SK-N-SH treated with all-trans-retinoic acid at 6 μM for 48 hours (cell line): ENCODE results near the gene CLDN5.

Source experiments
- ATAC-seq: fragments of 200-7000 bp; cut with Tn5 transposase; 3 replicates; pipeline ENCODE4 v1.9.1; 2020; ENCODE audit warnings: mild to moderate bottlenecking, moderate library complexity
- BACH2 ChIP-seq: fragments of 250-450 bp; sonication (Bioruptor Pico); IDR thresholded peaks from 2 replicates; pipeline ENCODE4 v1.9.0; 2021; ENCODE audit warnings: mild to moderate bottlenecking, borderline replicate concordance
- CSDC2 ChIP-seq: fragments of 250-450 bp; sonication (Bioruptor Pico); IDR thresholded peaks from 2 replicates; pipeline ENCODE4 v1.5.0; 2020; ENCODE audit warnings: mild to moderate bottlenecking, moderate library complexity
- ESRRG ChIP-seq: fragments of 250-450 bp; sonication (Bioruptor Pico); IDR thresholded peaks from 2 replicates; pipeline ENCODE4 v1.6.1; 2021; ENCODE audit warnings: mild to moderate bottlenecking
- GLIS3 ChIP-seq: fragments of 250-450 bp; sonication (Bioruptor Pico); IDR thresholded peaks from 2 replicates; pipeline ENCODE4 v1.5.0; 2020; ENCODE audit warnings: mild to moderate bottlenecking, moderate library complexity
- ISL1 ChIP-seq: fragments of 250-450 bp; sonication (Bioruptor Pico); IDR thresholded peaks from 2 replicates; pipeline ENCODE4 v2.1.2; 2022; ENCODE audit warnings: mild to moderate bottlenecking, moderate library complexity
- OSR1 ChIP-seq: fragments of 250-450 bp; sonication (Bioruptor Pico); IDR thresholded peaks from 2 replicates; pipeline ENCODE4 v1.8.0; 2022; ENCODE audit warnings: moderate library complexity, mild to moderate bottlenecking, inconsistent platforms
- PPARA ChIP-seq: fragments of 250-450 bp; sonication (Bioruptor Pico); IDR thresholded peaks from 2 replicates; pipeline ENCODE4 v1.5.0; 2020; ENCODE audit warnings: mild to moderate bottlenecking, borderline replicate concordance
- RARB ChIP-seq: fragments of 250-450 bp; sonication (Bioruptor Pico); IDR thresholded peaks from 2 replicates; pipeline ENCODE4 v1.8.0; 2021; ENCODE audit warnings: mild to moderate bottlenecking, moderate library complexity
- SNAI2 ChIP-seq: fragments of 250-450 bp; sonication (Bioruptor Pico); IDR thresholded peaks from 2 replicates; pipeline ENCODE4 v1.5.0; 2020; ENCODE audit warnings: mild to moderate bottlenecking, moderate library complexity
- TCF4 ChIP-seq: fragments of 250-450 bp; sonication (Bioruptor Pico); IDR thresholded peaks from 2 replicates; pipeline ENCODE4 v1.8.0; 2021; ENCODE audit warnings: mild to moderate bottlenecking, moderate library complexity, borderline replicate concordance
- TOX ChIP-seq: fragments of 250-450 bp; sonication (Bioruptor Pico); IDR thresholded peaks from 2 replicates; pipeline ENCODE4 v1.8.0; 2021; ENCODE audit warnings: mild to moderate bottlenecking, moderate library complexity, borderline replicate concordance
- ZC3H10 ChIP-seq: fragments of 250-450 bp; sonication (Bioruptor Pico); IDR thresholded peaks from 2 replicates; pipeline ENCODE4 v1.5.1; 2021; ENCODE audit warnings: mild to moderate bottlenecking, moderate library complexity
- ZFP3 ChIP-seq: fragments of 250-450 bp; sonication (Bioruptor Pico); IDR thresholded peaks from 2 replicates; pipeline ENCODE4 v1.5.0; 2020; ENCODE audit warnings: mild to moderate bottlenecking, moderate library complexity
- ZFP30 ChIP-seq: fragments of 450-650 bp; formaldehyde crosslinking; IDR thresholded peaks from 2 replicates; pipeline ENCODE4 v1.5.0; 2022; ENCODE audit warnings: mild to moderate bottlenecking, moderate library complexity
- ZNF565 ChIP-seq: fragments of 450-650 bp; formaldehyde crosslinking; conservative IDR thresholded peaks from 2 replicates; pipeline ENCODE4 v1.5.0; 2020; ENCODE audit warnings: low read depth, mild to moderate bottlenecking, moderate library complexity
- ZNF70 ChIP-seq: fragments of 450-650 bp; formaldehyde crosslinking; IDR thresholded peaks from 2 replicates; pipeline ENCODE4 v1.5.0; 2020; ENCODE audit warnings: mild to moderate bottlenecking, moderate library complexity
- ZNF8 ChIP-seq: fragments of 450-650 bp; formaldehyde crosslinking; IDR thresholded peaks from 2 replicates; pipeline ENCODE4 v1.5.0; 2020; ENCODE audit warnings: mild to moderate bottlenecking, moderate library complexity
- TF ChIP-seq, protein P1 (sequence below): fragments of 250-450 bp; sonication (Bioruptor Pico); IDR thresholded peaks from 2 replicates; pipeline ENCODE4 v1.8.0; 2020; ENCODE audit warnings: mild to moderate bottlenecking, moderate library complexity, borderline replicate concordance
- TF ChIP-seq, protein P2 (sequence below): fragments of 250-450 bp; sonication (Bioruptor Pico); IDR thresholded peaks from 2 replicates; pipeline ENCODE4 v1.5.0; 2020; ENCODE audit warnings: mild to moderate bottlenecking, moderate library complexity
- TF ChIP-seq, protein P3 (sequence below): fragments of 250-450 bp; sonication (Bioruptor Pico); IDR thresholded peaks from 2 replicates; pipeline ENCODE4 v1.5.1; 2021; ENCODE audit warnings: mild to moderate bottlenecking, moderate library complexity
- TF ChIP-seq, protein P4 (sequence below): fragments of 250-450 bp; sonication (Bioruptor Pico); IDR thresholded peaks from 2 replicates; pipeline ENCODE4 v1.8.0; 2021; ENCODE audit warnings: low read depth, mild to moderate bottlenecking, moderate library complexity, borderline replicate concordance

CLDN5 gene

DNA sequence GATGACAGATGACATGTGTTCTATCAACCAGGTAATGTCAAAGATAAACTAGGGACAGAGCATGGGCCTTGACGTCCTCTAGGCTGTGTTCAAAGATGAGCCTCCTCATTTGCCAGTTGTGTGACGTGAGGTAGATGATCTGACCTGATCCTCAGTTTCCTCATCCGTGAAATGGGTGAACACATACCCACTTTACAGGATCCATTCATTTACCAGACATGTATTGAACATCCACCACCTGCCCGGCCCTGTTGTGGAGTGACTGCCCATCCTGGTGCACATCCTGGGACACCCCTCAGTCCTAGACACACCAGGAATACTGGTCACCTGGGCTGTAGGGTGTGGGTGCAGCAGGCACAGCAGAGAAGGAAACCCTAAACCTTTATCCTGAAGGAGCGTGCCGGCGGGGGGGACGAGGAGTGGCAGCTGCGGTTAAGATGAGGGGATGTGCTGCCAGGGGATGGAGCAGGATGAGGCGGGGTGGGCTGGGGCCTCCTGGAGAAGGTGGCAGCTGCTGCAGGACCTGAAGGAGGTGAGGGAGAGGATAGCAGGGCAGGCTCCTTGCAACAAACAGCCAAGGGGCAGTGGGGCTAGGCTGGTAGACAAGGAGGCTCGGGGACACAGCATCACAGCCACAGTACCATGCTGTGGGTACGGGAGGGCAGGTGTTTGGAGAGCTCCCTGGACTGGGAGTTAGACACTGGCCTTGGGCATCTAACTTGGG lies 8.4 kb downstream of the CLDN5 start:
- ATAC-seq: no peak
- TF ChIP-seq GLIS3 (CRISPR knock-in tag) (no peak), ZFP3 (CRISPR knock-in tag) (no peak), ZNF70 (CRISPR knock-in tag) (no peak), PPARA (no peak), TOX (no peak), ZNF565 (CRISPR knock-in tag) (no peak), RARB (CRISPR knock-in tag) (no peak)
- TF ChIP-seq, protein P1, sequence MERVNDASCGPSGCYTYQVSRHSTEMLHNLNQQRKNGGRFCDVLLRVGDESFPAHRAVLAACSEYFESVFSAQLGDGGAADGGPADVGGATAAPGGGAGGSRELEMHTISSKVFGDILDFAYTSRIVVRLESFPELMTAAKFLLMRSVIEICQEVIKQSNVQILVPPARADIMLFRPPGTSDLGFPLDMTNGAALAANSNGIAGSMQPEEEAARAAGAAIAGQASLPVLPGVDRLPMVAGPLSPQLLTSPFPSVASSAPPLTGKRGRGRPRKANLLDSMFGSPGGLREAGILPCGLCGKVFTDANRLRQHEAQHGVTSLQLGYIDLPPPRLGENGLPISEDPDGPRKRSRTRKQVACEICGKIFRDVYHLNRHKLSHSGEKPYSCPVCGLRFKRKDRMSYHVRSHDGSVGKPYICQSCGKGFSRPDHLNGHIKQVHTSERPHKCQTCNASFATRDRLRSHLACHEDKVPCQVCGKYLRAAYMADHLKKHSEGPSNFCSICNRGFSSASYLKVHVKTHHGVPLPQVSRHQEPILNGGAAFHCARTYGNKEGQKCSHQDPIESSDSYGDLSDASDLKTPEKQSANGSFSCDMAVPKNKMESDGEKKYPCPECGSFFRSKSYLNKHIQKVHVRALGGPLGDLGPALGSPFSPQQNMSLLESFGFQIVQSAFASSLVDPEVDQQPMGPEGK (CRISPR knock-in tag): no peak
- TF ChIP-seq, protein P2, sequence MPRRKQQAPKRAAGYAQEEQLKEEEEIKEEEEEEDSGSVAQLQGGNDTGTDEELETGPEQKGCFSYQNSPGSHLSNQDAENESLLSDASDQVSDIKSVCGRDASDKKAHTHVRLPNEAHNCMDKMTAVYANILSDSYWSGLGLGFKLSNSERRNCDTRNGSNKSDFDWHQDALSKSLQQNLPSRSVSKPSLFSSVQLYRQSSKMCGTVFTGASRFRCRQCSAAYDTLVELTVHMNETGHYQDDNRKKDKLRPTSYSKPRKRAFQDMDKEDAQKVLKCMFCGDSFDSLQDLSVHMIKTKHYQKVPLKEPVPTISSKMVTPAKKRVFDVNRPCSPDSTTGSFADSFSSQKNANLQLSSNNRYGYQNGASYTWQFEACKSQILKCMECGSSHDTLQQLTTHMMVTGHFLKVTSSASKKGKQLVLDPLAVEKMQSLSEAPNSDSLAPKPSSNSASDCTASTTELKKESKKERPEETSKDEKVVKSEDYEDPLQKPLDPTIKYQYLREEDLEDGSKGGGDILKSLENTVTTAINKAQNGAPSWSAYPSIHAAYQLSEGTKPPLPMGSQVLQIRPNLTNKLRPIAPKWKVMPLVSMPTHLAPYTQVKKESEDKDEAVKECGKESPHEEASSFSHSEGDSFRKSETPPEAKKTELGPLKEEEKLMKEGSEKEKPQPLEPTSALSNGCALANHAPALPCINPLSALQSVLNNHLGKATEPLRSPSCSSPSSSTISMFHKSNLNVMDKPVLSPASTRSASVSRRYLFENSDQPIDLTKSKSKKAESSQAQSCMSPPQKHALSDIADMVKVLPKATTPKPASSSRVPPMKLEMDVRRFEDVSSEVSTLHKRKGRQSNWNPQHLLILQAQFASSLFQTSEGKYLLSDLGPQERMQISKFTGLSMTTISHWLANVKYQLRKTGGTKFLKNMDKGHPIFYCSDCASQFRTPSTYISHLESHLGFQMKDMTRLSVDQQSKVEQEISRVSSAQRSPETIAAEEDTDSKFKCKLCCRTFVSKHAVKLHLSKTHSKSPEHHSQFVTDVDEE (CRISPR knock-in tag): no peak

DNA sequence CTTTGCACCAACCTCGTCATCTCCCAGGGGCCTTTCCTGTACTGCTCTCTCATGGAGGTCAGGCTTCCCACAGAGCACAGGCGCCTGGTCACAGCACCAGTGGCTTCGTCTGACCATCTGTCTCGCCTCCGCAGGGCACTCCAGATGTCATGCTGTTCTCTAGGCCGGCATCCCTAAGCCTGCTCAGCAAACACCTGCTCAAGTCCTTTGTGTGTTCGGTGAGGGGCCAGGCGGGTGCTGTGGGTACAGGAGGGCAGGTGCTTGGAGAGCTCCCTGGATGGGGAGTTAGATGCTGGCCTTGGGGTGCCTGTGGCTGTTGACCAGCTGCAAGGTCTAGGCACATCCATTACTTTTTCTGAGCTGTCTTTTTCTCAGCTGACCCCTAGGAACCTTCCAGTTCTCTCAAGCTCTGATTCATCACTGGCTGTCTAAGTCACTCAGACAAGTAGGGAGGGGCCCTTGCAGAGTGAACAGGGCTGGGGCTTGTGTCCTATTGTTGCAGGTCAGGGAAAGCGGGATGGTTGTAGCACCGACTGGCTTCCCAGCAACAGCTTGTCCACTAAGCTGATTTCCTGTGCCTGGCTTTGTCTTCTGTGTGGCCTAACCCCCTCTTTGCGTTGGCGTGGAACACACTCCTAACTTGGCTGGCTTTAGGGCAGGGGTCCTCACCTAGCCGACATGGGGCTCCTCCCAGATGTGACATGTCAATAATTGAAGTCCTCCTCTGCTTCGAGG lies 9.2 kb downstream of the CLDN5 start:
- ATAC-seq: no peak
- TF ChIP-seq RARB (CRISPR knock-in tag) (no peak), OSR1 (CRISPR knock-in tag) (no peak), SNAI2 (CRISPR knock-in tag) (no peak), ZFP30 (no peak), TCF4 (CRISPR knock-in tag) (no peak), ZNF70 (CRISPR knock-in tag) (no peak), ISL1 (CRISPR knock-in tag) (no peak), ESRRG (CRISPR knock-in tag) (no peak), BACH2 (CRISPR knock-in tag) (no peak), ZC3H10 (CRISPR knock-in tag) (no peak), ZNF565 (CRISPR knock-in tag) (no peak), CSDC2 (CRISPR knock-in tag) (no peak), ZNF8 (no peak), TOX (no peak), ZFP3 (CRISPR knock-in tag) (no peak), PPARA (no peak)
- TF ChIP-seq, protein P3, sequence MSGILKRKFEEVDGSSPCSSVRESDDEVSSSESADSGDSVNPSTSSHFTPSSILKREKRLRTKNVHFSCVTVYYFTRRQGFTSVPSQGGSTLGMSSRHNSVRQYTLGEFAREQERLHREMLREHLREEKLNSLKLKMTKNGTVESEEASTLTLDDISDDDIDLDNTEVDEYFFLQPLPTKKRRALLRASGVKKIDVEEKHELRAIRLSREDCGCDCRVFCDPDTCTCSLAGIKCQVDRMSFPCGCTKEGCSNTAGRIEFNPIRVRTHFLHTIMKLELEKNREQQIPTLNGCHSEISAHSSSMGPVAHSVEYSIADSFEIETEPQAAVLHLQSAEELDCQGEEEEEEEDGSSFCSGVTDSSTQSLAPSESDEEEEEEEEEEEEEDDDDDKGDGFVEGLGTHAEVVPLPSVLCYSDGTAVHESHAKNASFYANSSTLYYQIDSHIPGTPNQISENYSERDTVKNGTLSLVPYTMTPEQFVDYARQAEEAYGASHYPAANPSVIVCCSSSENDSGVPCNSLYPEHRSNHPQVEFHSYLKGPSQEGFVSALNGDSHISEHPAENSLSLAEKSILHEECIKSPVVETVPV (CRISPR knock-in tag): no peak
- TF ChIP-seq, protein P1 (CRISPR knock-in tag): no peak
- TF ChIP-seq, protein P2 (CRISPR knock-in tag): no peak
- TF ChIP-seq, protein P4, sequence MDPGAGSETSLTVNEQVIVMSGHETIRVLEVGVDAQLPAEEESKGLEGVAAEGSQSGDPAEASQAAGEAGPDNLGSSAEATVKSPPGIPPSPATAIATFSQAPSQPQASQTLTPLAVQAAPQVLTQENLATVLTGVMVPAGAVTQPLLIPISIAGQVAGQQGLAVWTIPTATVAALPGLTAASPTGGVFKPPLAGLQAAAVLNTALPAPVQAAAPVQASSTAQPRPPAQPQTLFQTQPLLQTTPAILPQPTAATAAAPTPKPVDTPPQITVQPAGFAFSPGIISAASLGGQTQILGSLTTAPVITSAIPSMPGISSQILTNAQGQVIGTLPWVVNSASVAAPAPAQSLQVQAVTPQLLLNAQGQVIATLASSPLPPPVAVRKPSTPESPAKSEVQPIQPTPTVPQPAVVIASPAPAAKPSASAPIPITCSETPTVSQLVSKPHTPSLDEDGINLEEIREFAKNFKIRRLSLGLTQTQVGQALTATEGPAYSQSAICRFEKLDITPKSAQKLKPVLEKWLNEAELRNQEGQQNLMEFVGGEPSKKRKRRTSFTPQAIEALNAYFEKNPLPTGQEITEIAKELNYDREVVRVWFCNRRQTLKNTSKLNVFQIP (CRISPR knock-in tag): no peak
